ENCODE measurements around the gene ADARB2. TPM values are rescaled to one million over a fixed set of nuclear protein-coding genes. Genes with fewer than 3 reads are reported as not detected.

Gene ADARB2
- total RNA-seq, 4 donors from 2014 or later, result 0.80 to 4.9 (median 2.3) TPM

- 86 to 94% methylated on average over 12 to 20 of the region's 20 CpGs for WGBS, 2 donors (ENCODE audit: low coverage in 1 of 2)
- no peaks in the 10 kb centered on the region for H3K36me3 ChIP-seq
- no peaks in the 10 kb centered on the region for H3K27me3 ChIP-seq
- no peak overlapping the region for H3K4me3 ChIP-seq
- intact Hi-C loops (cut with DNase I; ENCODE audit: low total_unique reads) (no loop called here), in situ Hi-C loops (cut with MboI; ENCODE audit: low pct_ligation_motif_present in 1 of 4, low pct_unique_long_range_greater_than_20kb in 1 of 4, low sequenced_read_pairs in 3 of 4) (no loop called here)
- no peaks in the 10 kb centered on the region for H3K9me3 ChIP-seq
- no peaks in the 10 kb centered on the region for H3K4me1 ChIP-seq
- no peak for DNase-seq
- H3K27ac ChIP-seq, result no peak overlapping the region
- TF ChIP-seq EP300 (IDR thresholded peaks at IDR 0.05; ENCODE audit: low read depth), result no peak
- no peak for TF ChIP-seq POLR2AphosphoS5 (IDR thresholded peaks at IDR 0.05)
Observed at GRCh38 chr10:1671366-1672000, 65.8 kb downstream of the ADARB2 start.

DNA sequence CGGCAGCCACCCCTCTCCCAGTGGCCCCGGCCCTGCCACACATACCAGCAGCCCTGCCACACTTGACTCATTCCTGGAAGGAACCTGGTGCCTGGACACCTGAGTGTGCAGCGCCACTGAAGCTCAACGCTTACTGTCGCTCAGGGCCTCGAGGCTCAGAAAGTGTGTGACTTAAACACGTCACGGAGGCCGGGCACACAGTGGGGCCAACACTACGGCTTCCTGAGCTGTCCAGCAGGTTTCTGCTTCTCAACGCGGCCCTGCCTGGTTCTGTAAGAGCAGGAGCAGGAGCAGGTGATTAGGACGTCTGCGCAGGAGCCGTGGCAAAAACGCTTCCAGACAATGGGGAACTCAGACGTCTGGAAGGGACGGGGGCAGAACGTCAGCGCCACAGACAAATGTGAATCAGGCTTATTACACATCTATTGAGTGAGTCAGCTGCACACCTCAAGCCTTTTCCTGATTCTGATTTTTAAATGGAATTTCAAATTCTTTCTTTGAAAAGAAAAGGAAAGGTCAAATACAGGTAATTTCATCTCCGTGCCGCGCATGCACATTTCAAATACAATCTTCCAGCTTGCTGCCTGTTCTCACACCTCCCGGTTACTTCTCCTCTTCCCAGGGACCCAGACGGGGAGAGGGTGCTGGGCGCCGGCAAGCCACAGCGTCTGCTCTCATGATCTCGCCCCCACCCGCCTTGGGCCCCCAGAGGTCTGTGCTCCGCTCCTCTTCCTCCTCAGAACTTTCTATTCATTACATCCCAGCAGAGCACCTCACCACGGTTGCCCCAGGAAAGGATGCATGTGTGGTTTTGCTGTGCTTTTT, 66.6 kb downstream of the ADARB2 start:
- Histone ChIP-seq H3K4me3 (no peak overlapping the region), H3K36me3 (no peaks in the 10 kb centered on the region), H3K27me3 (no peaks in the 10 kb centered on the region), H3K9me3 (no peaks in the 10 kb centered on the region), H3K27ac (no peak overlapping the region), H3K4me1 (no peaks in the 10 kb centered on the region)
- 80% methylated on average over 14 to 29 of the region's 32 CpGs for WGBS, 2 donors (ENCODE audit: low coverage in 1 of 2)
- intact Hi-C loops (cut with DNase I; ENCODE audit: low total_unique reads), result no loop called here
- TF ChIP-seq EP300 (IDR thresholded peaks at IDR 0.05; ENCODE audit: low read depth), result no peak
- TF ChIP-seq POLR2AphosphoS5 (IDR thresholded peaks at IDR 0.05), result no peak
- TF ChIP-seq, protein P1, sequence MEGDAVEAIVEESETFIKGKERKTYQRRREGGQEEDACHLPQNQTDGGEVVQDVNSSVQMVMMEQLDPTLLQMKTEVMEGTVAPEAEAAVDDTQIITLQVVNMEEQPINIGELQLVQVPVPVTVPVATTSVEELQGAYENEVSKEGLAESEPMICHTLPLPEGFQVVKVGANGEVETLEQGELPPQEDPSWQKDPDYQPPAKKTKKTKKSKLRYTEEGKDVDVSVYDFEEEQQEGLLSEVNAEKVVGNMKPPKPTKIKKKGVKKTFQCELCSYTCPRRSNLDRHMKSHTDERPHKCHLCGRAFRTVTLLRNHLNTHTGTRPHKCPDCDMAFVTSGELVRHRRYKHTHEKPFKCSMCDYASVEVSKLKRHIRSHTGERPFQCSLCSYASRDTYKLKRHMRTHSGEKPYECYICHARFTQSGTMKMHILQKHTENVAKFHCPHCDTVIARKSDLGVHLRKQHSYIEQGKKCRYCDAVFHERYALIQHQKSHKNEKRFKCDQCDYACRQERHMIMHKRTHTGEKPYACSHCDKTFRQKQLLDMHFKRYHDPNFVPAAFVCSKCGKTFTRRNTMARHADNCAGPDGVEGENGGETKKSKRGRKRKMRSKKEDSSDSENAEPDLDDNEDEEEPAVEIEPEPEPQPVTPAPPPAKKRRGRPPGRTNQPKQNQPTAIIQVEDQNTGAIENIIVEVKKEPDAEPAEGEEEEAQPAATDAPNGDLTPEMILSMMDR (IDR thresholded peaks at IDR 0.05), result no peak
- in situ Hi-C loops (cut with MboI; ENCODE audit: low pct_ligation_motif_present in 1 of 4, low pct_unique_long_range_greater_than_20kb in 1 of 4, low sequenced_read_pairs in 3 of 4), result no loop called here
- DNase-seq, result no peak

- TF ChIP-seq, protein P1 (IDR thresholded peaks at IDR 0.05), result no peak
- intact Hi-C loops (cut with DNase I; ENCODE audit: low total_unique reads) (no loop called here), in situ Hi-C loops (cut with MboI; ENCODE audit: low pct_ligation_motif_present in 1 of 4, low pct_unique_long_range_greater_than_20kb in 1 of 4, low sequenced_read_pairs in 3 of 4) (no loop called here)
- Histone ChIP-seq H3K36me3 (no peaks in the 10 kb centered on the region), H3K9me3 (no peaks in the 10 kb centered on the region), H3K4me1 (no peaks in the 10 kb centered on the region), H3K4me3 (no peak overlapping the region), H3K27me3 (no peaks in the 10 kb centered on the region), H3K27ac (no peak overlapping the region)
- no peak for DNase-seq
Observed at GRCh38 chr10:1669433-1669832, 67.9 kb downstream of the ADARB2 start.

- Histone ChIP-seq H3K27me3 (no peaks in the 10 kb centered on the region), H3K4me3 (no peak overlapping the region), H3K27ac (no peak overlapping the region), H3K4me1 (no peaks in the 10 kb centered on the region), H3K36me3 (no peaks in the 10 kb centered on the region), H3K9me3 (no peaks in the 10 kb centered on the region)
- WGBS, 2 donors (ENCODE audit: low coverage in 1 of 2), result 55 to 69% methylated on average over 2 to 5 of the region's 5 CpGs
- no peak for TF ChIP-seq POLR2A (IDR thresholded peaks at IDR 0.05)
- TF ChIP-seq, protein P1 (IDR thresholded peaks at IDR 0.05), result no peak
- TF ChIP-seq POLR2AphosphoS5 (IDR thresholded peaks at IDR 0.05), result no peak
- no peak for TF ChIP-seq EP300 (IDR thresholded peaks at IDR 0.05; ENCODE audit: low read depth)
- in situ Hi-C loops (cut with MboI; ENCODE audit: low pct_ligation_motif_present in 1 of 4, low pct_unique_long_range_greater_than_20kb in 1 of 4, low sequenced_read_pairs in 3 of 4), result no loop called here
- intact Hi-C loops (cut with DNase I; ENCODE audit: low total_unique reads), result no loop called here
- no peak for DNase-seq
Observed at GRCh38 chr10:1668399-1668798, 68.9 kb downstream of the ADARB2 start.
